Peyer's patch (tissue), 4 donors: Measurements from ENCODE around the gene MYO7A.

Source experiments
- POLR2A ChIP-seq, 2 donors: fragments of 450-650 bp; IDR thresholded peaks; one replicate each; pipeline ENCODE4 v1.5.1; 2017; ENCODE audit warnings: antibody characterized with exemption in 2 of 2, mild to moderate bottlenecking in 2 of 2, moderate library complexity in 2 of 2
- TF ChIP-seq, protein P1 (sequence below), 6 experiments: fragments of 450-650 bp in 4 of 6; fragments of 200-600 bp in 2 of 6; sonication (generic) in 1 of 6; IDR thresholded peaks; one replicate each; pipeline ENCODE4 v1.5.1; 2017 to 2019; ENCODE audit warnings: antibody characterized with exemption in 6 of 6, mild to moderate bottlenecking in 3 of 6, moderate library complexity in 1 of 6

DNA sequence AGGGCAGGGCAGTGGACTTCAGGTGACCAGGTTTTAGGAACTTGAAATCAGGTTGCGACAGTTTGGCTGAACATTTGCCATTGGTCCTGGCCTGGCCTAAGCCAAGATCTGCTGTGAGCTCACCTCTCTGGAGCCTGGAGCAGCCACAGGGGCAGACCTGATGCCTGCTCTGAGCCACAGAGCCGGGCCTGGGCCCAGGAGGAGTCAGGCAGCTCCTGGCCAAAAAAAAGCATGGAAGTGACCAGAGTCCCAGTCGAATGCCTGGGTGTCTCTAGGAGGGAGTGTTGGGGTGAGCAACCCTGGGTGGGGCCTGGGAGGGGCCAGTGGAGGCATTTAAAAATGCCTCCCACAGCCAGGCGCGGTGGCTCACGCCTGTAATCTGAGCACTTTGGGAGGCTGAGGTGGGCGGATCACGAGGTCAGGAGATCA is 31.4 kb upstream of the MYO7A start:
- TF ChIP-seq POLR2A (IDR thresholded peaks at IDR 0.05): no peak
- TF ChIP-seq, protein P1, sequence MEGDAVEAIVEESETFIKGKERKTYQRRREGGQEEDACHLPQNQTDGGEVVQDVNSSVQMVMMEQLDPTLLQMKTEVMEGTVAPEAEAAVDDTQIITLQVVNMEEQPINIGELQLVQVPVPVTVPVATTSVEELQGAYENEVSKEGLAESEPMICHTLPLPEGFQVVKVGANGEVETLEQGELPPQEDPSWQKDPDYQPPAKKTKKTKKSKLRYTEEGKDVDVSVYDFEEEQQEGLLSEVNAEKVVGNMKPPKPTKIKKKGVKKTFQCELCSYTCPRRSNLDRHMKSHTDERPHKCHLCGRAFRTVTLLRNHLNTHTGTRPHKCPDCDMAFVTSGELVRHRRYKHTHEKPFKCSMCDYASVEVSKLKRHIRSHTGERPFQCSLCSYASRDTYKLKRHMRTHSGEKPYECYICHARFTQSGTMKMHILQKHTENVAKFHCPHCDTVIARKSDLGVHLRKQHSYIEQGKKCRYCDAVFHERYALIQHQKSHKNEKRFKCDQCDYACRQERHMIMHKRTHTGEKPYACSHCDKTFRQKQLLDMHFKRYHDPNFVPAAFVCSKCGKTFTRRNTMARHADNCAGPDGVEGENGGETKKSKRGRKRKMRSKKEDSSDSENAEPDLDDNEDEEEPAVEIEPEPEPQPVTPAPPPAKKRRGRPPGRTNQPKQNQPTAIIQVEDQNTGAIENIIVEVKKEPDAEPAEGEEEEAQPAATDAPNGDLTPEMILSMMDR (IDR thresholded peaks at IDR 0.05): no peak
